M059J (cell line): ENCODE data around the gene APBA2. TPM values are rescaled to one million over a fixed set of nuclear protein-coding genes. Genes with fewer than 3 reads are reported as not detected.

Experiments
- DNase-seq: peaks from one replicate; pipeline ENCODE4 v3.0.0-alpha.2; 2012; ENCODE audit warnings: low read depth
- total RNA-seq: library from RNA; depleted of rRNA; stranded (reverse); fragments of >200 nt; shearing (Covaris generic); gene quantifications from 2 replicates; pipeline ENCODE4 v1.2.3, GENCODE V29; 2014

APBA2 gene
- total RNA-seq, 1 experiment from 2014 or later: 11.2 TPM

DNA sequence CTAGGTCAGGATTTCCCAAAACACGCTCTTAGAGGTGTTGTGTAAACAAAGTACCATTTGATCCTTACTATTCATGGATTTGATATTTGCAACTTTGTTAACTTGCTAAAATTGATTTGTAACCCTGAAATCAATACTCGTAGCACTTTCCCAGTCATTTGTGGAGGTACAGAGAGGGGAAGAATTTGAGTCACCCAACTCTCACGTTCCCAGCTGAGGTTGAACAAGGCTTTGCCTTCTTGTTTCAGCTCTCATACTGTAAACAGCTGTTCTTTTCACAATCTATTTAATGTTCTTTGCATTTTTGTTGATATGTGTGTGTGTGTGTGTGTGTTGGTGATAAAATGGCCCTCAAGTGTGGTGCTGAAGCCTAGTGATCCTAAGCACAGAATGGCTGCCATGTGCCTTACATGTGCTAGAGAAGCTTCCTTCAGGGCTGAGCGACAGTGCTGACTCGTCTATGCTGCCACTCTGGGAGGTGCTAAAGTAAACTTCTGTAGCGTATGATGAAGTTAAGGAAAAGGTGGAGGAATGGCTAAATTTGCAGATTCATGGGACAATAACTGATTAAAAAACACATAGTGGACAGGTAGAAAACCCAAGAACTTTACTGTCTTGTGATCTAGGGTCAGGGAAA lies 173.2 kb downstream of the APBA2 start:
- no peak for DNase-seq

DNA sequence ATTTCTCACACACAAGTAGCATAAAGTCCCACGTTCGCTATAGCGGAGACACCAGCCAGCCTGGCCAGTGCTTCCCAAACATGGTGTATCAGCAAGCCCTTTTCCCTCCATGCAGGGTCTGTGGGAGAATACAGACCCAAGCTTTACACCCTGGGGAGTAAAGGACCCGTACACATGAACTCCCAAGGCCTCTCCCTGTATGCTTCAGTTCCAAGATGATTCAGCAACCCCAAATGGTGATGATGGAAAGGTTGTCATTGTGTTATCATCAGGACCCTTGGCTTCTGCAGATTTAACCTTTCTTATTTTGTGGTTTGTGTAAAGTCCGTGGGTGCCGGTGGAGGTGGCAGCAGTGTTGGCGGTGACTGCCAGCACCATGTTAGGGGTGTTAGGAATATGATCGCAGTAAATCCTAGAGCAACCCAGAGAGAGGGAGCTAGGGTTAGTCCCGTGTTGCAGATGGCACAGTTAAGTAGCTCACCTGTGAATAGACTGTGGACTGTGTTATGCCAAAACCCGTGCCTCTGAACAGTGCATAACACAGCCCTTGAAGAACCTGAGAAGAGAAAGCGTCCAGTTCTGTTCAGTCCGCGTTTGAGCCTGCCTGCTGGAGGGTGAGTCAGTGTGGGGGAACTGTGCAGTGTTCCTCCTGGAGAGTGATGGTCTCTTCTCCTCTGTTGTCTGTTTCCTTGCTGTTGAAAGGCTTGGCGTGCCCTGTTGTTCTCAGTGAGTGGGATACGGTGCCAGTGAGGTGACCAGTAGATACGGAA lies 174.3 kb downstream of the APBA2 start:
- no peak for DNase-seq

DNA sequence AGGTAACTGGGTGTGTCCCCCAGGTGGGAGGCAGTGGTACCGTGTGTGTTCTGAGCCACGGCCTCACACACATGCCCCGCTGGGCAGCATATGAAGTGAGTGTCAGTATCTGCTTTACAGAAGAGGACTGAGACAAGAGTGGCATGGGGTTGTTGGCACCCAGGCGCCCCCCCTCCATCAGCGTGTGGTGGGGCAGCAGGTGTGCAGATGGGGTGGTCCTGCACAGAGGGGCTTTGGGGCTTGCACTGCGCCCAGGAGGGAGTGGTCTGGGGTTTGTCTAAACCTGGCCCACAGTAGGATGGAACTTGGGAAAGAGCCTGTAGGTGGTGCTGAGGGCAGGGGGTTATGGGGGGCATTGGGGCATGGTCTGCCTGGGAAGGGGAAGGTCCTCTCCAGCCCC lies 176.0 kb downstream of the APBA2 start:
- DNase-seq: no peak

DNA sequence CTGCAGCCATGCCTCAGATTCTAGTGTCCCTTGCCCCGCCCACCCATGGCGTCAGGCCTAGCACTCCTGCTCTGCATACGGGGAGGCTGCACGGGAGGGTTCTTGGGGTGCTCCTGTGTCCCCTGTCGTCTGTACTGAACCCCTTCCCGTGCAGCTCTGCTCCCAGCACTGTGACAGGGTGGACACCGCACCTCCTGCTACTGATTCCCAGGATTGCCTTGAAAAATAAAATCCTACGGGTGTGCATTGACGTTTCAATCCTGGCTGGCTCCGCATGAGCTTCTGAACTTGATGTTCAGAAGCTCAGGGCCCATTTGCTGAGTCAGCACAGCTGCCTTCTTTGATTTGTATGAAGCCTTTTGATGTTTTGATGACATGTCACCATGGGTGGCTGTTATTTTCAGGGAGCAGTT lies 176.4 kb downstream of the APBA2 start:
- DNase-seq: no peak

DNA sequence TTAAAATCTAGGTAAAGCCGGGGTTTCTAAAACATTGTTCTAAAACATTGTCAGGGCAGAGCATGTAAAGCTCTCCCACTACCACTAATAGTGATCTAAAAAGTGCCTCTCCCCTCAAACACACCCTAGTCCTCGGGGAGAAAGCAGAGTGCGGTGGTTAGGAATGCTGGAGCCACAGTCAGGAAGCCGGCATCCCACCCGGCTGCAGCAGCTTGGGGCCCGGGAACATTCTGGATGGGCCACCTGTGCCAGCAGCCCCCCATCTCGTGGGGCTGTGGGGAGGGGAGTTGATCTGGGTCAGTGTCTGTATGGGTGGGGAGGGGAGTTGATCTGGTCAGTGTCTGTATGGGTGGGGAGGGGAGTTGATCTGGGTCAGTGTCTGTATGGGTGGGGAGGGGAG lies 176.9 kb downstream of the APBA2 start:
- no peak for DNase-seq

DNA sequence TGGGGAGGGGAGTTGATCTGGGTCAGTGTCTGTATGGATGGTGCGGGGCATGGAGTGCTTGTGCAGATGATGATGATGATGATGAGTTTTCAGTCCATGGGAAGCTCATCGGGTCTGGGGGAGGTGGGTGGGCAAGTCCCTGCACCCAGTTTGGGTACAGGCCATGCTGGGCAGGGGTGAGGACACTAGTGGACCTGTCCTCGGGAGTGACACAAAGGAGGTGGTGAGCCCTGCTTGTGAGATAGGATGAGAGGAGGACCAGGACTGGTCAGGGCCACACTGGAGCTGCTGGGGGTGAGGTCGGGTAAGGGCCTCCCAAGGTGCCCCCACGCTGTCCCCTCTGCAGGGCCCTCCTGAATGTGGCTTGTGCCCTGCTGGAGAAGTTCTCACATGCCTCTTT lies 177.9 kb downstream of the APBA2 start:
- DNase-seq: no peak

DNA sequence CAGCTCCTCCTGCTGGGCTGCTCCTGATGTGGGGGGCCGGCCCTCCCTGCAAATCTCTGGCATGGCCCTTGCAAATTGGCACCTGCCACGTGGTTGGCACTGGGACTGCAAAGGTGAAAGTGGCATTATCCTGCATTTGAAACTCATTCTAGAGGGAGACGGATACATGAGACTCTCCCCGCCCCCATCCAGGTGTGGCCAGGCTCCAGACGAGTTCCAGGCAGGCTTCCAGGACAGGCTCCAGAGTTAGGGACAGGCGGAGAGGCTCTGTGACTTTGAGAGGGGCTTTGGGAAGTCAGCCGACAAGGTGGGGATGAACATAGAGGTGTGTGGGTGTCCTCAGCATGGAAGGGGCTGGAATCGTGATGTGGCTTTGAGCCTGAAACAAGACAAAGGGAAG lies 178.5 kb downstream of the APBA2 start:
- no peak for DNase-seq

DNA sequence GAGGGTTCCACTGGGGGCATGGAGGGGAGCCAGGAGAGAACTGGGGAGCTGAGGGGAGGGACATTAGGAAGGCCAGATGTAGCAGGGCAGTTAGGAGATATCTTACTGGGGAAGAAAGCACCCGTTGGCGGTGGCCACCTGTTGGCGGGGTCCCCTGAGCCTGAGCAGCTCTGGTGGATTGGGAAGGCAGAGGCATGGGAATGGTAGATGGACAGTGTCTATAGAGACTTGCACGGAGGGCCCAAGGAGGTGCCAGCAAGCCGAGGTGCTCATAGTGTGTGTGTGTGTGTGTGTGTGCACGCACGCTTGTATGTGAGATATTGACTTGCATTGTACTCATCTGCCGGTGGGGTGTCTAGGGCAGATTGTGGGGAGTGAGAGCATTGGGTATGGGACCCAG lies 179.0 kb downstream of the APBA2 start:
- DNase-seq: no peak

DNA sequence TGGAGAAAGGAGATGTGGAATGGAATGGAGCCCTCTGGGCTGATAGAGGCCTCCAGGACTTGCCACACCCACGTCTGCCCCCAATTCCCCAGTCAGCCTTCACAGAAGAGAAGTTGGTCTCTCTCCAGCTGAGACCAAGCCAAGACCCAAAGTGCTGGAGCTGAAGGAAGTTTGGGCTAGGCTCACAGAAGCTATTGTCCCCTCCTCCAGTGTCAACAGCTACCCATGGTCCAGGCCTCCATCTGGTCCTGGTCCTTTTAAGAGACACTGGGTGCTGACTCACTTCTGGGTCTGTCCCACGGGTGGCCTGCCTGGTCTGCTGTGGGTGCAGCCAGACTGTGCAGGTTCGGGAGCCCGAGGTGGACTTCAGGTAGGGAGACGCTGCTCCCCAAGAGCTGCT lies 179.8 kb downstream of the APBA2 start:
- DNase-seq: no peak

DNA sequence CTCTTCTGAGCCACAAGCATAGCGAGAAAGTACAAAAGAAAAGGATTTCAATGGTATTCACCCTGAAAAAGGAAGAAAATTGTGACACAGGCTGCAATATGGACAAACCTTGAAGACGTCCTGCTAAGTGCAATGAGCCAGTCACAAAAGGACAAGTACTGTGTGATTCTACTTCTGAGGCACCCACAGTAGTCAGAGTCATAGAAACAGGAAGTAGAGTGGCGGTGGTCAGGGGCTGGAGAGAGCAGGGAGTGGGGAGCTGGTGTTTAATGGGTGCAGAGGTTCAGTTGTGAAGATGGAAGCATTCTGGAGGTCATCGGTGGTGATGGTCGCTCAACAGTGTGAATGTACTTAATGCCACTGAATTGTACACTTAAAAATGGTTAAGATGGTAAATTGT lies 180.5 kb downstream of the APBA2 start:
- DNase-seq: no peak

DNA sequence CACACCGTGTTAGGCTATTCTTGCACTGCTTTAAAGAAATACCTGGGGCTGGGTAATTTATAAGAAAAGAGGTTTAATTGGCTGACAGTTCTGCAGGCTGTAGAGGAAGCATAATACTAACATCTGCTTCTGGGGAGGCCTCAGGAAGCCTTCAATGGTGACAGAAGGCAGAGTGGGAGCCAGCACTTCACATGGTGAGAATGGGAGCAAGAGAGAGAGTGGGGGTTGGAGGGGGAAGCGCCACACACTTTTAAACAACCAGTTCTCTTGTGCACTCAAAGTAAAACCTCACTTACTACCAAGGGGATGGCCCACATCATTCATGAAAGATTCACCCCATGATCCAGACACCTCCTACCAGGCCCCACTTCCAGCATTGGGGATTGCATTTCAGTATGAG lies 181.1 kb downstream of the APBA2 start:
- DNase-seq: no peak

DNA sequence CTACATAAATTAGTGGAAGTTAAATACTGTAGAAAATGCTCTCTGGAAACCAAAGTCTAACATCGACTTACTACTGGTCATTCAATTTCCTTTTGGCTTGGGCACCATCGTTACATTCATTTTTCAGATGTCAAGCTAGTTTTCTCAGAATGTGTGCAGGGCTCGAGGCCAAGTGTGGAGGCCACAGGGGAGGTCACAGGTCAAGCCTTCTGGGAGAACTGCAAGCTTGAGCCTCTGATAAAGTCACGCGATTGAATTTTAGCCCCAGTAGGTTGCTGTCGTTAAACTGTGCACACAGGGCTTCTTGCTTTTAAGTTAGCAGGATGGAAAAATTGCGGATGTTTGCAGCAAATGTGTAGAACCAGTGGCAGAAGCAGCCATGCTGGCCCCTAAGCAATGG lies 182.2 kb downstream of the APBA2 start:
- no peak for DNase-seq

DNA sequence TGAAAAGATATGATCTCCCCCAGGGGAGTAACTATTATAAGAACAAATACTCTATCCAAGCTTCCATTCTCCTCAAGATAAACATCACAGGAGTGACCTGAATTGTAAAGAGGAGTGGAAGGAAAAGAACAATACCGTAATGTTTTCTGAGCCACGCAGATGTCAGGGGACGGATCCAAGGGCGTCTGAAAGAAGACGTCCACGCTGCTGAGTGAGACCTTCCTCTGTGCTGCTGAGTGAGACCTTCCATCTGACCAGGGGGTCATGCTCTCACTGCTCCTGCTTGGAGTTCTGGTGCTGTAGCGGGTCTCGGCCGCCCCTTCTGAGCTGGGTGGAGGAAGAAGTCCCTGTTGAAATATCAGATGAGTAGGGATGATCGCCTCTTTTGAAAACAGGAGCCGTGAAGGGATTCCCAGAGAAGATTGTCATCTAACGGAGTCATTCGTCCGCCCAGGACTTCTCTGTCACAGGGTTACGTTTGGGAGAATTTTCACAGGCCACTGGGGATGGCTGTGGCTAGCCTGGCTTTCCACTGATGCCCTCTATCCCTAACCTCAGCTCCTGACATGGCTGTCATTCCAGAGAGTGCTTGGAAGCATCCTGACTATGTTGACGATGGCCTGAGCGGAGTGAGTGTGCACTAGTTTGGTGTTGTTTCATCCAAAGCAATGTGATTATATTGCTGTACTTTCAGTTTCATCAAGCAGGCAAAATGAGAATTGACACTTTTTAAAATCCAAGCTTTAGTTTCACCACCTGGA lies 184.9 kb downstream of the APBA2 start:
- no peak for DNase-seq

DNA sequence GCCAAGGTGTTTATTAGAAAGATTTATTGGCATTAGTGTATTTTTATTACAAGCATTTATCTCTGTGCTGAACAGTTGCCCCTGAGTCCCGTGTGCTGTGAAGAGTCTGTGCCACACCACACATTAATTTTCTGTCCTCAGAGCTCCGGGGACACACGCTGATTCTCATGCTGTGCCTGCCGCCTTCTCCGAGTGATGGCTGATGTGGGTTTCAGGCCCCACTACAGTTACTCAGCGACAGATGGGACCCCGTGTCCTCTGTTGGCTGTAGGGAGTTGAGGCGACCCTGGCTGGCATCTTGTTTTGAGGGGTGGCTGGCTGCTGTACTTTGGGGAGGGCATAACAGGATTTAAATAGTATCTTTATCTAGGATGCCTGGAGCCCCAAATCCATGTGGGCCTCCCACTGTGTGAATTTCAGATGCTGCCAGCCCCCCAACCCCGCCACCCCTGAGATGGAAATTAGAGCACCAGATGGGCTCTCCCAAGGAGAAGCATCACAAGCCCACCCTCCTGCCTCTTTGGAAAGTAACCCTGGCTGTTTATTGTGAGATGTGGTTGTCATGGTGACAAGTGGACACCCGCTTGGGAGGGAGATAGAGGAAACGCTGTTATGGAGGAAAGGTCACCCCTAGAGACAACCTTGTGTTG lies 185.6 kb downstream of the APBA2 start:
- no peak for DNase-seq

DNA sequence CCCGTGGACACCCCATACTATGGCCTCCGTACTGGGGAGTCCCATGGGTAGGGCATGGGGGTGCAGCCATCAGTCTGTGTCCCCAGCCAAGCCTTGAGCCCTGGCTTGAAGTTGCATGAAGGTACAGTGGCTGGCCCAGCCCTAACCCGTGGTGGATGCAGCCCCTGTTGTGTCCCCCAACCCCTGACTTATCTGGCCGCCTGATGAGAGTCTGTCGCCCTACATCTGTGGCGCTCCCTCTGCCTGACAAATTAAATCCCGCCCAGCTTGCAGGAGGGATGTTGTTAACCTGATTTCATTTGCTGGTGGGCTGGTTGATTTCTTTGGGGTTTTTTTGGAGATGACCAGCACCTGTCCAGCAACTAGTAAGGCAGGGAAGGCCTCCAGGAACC lies 186.1 kb downstream of the APBA2 start:
- DNase-seq: no peak

DNA sequence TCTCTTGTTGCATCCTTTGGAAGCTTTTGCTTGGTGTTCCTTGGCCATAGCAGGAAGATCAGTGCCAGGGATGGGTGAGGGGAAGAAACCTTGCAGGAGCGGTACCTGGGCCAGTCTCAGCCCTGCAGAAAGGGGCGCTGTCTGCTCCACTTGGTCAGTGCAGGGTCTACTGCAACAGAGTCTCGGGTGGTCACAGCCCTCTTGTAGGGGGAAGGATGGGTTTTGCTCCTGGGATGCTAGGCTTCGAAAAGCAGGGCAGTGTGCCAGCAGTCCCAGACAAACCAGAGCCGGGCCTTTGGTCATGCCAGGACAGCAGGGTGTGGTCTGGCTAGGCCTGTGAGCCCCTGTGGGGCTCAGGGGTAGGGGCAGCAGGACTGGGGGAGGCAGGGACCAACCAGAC lies 186.7 kb downstream of the APBA2 start:
- DNase-seq: no peak

DNA sequence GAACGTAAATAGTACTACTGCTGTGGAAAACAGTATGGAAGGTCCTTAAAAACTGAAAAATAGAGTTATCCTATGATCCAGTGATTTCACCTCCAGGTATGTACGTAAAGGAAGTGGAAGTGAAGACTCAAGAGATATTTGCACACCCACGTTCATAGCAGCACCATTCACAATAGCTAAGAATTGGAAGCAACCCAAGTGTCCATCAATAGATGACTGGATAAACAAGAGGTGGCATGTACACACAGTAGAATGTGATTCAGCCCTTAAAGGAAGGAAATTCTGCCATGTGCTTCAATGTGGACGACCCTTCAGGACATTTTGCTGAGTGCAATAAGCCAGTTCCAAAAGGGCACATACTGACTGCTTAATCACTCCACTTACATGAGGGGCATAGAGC lies 188.3 kb downstream of the APBA2 start:
- DNase-seq: no peak

DNA sequence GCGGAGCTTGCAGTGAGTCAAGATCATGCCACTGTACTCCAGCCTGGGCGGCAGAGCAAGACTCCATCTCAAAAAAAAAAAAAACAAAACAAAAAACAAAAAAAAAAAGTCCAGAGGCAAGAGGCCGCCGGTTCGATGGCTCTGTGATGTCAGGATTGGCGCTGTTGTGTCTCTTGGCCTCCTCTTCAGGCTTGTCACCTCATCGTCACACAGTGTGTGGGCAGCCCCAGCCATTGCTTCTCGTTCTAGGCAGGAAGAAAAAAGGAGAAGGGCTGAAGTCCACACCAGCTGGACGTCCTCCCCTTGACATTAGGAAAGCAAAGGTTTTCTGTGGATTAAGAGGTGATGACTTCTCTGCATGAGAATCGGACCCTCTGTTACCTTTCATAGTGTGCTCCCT lies 192.8 kb downstream of the APBA2 start:
- DNase-seq: no peak

DNA sequence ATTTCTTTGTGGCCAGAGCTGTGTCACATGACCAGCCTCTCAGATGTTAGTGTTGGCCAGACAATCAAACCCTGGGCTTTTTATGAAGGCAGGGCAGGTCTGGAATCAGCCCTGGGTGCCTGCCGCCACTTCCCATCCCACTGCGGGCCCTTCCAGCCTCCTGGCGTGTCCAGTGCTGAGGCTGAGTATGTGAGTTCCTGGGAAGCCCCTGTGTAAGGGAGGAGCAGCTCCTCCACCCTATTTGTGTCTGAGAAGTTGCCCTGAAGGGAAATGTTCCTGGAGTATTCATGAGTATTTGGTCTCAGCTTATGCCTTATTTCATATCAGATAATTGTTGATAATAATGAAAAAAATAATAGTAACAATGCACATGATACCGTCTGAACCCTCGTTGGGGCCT lies 193.7 kb downstream of the APBA2 start:
- no peak for DNase-seq

DNA sequence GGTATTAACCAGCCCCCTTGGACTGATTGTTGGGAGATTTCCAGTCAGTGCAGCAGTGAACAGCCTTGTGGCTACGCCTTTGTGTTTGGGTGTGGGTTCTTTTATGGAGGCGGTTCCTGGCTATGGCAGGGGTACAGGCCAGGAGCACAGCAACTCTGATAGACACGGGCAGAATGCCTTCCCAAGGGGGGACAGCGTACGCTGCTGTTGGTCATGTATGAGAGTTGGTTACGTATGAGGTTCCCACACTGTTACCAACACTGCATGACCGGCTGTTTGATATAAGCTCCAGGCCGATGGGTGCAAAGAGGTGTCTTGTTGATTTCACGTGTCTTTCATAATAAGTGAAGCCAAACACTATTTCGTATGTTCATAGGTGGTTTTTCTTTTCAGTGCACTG lies 196.0 kb downstream of the APBA2 start:
- DNase-seq: no peak

DNA sequence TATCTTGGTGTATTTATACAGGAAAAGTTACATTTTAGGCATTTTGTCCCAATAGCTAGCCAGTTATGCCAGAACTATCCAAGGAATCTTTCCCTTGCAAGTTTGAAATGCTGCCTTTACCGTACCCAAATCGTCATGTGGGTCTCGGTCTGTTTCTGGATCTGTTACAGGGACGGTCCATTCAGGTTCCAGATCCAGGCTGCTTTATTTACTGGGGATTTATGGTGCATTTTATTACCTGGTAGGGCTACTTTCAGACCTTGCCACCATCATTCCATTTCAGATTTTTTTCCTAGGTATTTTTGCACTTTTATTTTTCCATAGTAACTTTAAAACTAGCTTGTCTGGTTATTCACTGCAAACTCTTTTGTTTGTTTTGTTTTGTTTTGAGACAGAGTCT lies 197.4 kb downstream of the APBA2 start:
- DNase-seq: no peak

DNA sequence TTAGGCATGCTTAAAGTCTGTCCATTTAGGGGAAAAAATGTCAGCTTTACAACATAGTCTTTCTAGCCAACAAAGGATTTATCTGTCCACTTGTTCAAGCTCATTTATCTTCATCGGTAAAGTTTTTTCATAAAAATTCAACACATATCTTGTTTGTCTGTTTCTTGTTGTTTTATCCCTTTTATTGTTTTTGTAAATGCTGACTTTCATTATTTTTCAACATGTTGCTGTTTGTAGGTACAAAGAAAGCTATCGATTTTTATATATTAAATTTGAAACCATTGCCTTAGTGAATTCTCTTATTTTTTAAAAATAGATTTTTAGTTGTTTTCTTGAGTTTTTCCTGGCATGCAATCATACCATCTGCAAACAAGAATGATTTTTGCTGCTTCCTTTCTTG lies 198.1 kb downstream of the APBA2 start:
- DNase-seq: no peak

DNA sequence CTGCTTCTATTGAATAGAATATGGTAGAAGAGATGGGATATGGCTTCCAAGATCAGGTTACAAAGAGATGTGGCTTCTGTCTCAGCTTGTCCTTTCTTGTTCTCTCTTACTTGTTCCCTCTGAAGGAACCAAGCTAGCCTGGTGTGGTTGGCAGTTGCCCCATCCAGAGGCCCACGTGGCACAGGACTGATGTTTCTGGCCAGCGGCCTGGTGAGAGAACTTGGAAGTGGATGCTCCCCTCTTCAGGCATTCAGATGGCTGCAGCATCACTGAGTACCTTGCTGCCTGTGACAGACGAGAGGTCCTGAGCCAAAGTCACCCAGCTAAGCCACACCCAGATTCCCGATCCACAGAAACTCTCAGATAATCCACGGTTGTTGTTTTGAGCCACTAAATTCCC lies 200.2 kb downstream of the APBA2 start:
- no peak for DNase-seq
